ENCODE results near the gene UBXN4.

DNA sequence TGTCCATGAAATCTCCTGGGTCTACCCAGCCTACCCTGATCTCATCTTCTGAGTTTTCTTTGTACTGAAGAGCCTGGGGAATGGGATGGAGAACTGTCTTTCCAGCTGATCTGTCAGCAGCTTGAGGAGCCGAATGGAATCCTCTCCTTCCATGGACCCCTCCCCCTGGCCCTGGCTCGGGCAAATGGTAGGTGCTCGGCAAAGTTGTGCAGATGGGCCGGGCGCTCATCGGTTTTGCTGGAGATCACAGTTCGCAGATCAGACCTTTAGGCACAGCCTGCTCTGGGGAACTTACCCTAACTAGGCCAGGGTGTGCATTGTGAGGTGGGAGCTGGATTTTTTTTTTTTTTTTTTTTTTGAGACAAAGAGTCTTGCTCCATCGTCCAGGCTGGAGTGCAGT lies 55.0 kb downstream of the UBXN4 start:
- TF ChIP-seq, protein P1, sequence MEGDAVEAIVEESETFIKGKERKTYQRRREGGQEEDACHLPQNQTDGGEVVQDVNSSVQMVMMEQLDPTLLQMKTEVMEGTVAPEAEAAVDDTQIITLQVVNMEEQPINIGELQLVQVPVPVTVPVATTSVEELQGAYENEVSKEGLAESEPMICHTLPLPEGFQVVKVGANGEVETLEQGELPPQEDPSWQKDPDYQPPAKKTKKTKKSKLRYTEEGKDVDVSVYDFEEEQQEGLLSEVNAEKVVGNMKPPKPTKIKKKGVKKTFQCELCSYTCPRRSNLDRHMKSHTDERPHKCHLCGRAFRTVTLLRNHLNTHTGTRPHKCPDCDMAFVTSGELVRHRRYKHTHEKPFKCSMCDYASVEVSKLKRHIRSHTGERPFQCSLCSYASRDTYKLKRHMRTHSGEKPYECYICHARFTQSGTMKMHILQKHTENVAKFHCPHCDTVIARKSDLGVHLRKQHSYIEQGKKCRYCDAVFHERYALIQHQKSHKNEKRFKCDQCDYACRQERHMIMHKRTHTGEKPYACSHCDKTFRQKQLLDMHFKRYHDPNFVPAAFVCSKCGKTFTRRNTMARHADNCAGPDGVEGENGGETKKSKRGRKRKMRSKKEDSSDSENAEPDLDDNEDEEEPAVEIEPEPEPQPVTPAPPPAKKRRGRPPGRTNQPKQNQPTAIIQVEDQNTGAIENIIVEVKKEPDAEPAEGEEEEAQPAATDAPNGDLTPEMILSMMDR (IDR thresholded peaks at IDR 0.05) = no peak
- TF ChIP-seq POLR2A (IDR thresholded peaks at IDR 0.05) = no peak
